ENCODE measurements around the gene CHKA.

DNA sequence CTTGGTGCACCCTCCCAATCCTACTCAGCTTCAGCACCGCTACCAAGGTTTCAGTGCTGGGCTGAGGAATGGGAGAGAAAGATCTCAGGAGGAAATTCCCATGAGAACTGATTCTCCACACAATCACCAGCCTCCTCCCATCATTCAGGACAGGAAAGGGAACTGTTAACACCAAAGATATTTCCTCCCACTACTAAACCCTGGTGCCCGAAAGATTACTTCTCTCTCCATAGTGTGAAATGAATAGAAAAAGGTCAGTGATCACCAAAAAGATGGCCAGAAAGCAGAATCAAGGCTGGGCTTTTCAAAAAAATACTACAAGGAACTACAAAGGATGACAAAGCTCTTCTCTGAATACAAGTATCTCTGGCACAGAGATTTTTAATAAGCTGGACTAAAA lies 56.3 kb downstream of the CHKA start:
- TF ChIP-seq EZH2phosphoT487 (IDR thresholded peaks at IDR 0.05; ENCODE audit: borderline replicate concordance) = no peak
- TF ChIP-seq, protein P1, sequence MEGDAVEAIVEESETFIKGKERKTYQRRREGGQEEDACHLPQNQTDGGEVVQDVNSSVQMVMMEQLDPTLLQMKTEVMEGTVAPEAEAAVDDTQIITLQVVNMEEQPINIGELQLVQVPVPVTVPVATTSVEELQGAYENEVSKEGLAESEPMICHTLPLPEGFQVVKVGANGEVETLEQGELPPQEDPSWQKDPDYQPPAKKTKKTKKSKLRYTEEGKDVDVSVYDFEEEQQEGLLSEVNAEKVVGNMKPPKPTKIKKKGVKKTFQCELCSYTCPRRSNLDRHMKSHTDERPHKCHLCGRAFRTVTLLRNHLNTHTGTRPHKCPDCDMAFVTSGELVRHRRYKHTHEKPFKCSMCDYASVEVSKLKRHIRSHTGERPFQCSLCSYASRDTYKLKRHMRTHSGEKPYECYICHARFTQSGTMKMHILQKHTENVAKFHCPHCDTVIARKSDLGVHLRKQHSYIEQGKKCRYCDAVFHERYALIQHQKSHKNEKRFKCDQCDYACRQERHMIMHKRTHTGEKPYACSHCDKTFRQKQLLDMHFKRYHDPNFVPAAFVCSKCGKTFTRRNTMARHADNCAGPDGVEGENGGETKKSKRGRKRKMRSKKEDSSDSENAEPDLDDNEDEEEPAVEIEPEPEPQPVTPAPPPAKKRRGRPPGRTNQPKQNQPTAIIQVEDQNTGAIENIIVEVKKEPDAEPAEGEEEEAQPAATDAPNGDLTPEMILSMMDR (conservative IDR thresholded peaks at IDR 0.05; ENCODE audit: low read length) = no peak
